Natural killer cell (primary cell): Measurements from ENCODE around the gene UBL5. TPM values are rescaled to one million over a fixed set of nuclear protein-coding genes. Genes with fewer than 3 reads are reported as not detected.

Experiments
- ATAC-seq, 3 donors: fragments of 150-1000 bp in 2 of 3; fragments of 200-7000 bp in 1 of 3; cut with Tn5 transposase; 1 replicate in 1 of 3; 2 replicates in 2 of 3; pipeline ENCODE4 v1.10.0; 2021; ENCODE audit warnings: mild to moderate bottlenecking in 2 of 3, moderate library complexity in 2 of 3
- DNase-seq, 2 donors: peaks; one replicate each; pipeline versions ENCODE4 v3.0.0 to v3.0.0-alpha.2; 2013 to 2021; ENCODE audit warnings: mixed read lengths in 1 of 2
- H3K27ac ChIP-seq: one replicate; pipeline ENCODE4 v1.5.1; 2013; ENCODE audit warnings: mild to moderate bottlenecking, low read length
- H3K27me3 ChIP-seq: one replicate; pipeline ENCODE4 v1.6.1; 2013; ENCODE audit warnings: low read length; ENCODE audit not compliant: control insufficient read depth, insufficient read depth
- H3K36me3 ChIP-seq: one replicate; pipeline ENCODE4 v1.6.1; 2013; ENCODE audit warnings: low read length; ENCODE audit not compliant: control insufficient read depth, insufficient read depth
- H3K4me1 ChIP-seq: one replicate; pipeline ENCODE4 v1.6.1; 2013; ENCODE audit warnings: low read length; ENCODE audit not compliant: control insufficient read depth, insufficient read depth
- H3K4me3 ChIP-seq: one replicate; pipeline ENCODE4 v1.5.1; 2013; ENCODE audit warnings: low read length
- H3K9me3 ChIP-seq: one replicate; pipeline ENCODE4 v1.6.1; 2013; ENCODE audit warnings: low read length; ENCODE audit not compliant: control insufficient read depth, insufficient read depth
- H3K27ac Mint-ChIP-seq, 2 donors: one replicate each; pipeline ENCODE4 v1.8.0; 2022; ENCODE audit warnings: mild to moderate bottlenecking in 2 of 2, mixed read lengths in 2 of 2, moderate library complexity in 1 of 2
- H3K27me3 Mint-ChIP-seq, 2 donors: one replicate each; pipeline ENCODE4 v1.8.0; 2022; ENCODE audit warnings: low read depth in 2 of 2, mixed read lengths in 2 of 2
- H3K36me3 Mint-ChIP-seq: one replicate; pipeline ENCODE4 v1.8.0; 2022; ENCODE audit warnings: mixed read lengths
- H3K4me1 Mint-ChIP-seq, 2 donors: one replicate each; pipeline ENCODE4 v1.8.0; 2022; ENCODE audit warnings: mixed read lengths in 2 of 2
- H3K4me3 Mint-ChIP-seq: one replicate; pipeline ENCODE4 v1.8.0; 2022; ENCODE audit warnings: mild to moderate bottlenecking, moderate library complexity, mixed read lengths
- H3K9me3 Mint-ChIP-seq, 2 donors: one replicate each; pipeline ENCODE4 v1.8.0; 2022; ENCODE audit warnings: mixed read lengths in 2 of 2
- WGBS: methylation state at CpG from one replicate; pipeline ENCODE4 v1.1.7; 2013; ENCODE audit warnings: missing lambda C conversion rate; ENCODE audit not compliant: insufficient coverage; 5-methylcytosine and 5-hydroxymethylcytosine counted together
- intact Hi-C: fragments of 100-400 bp; cut with micrococcal nuclease; formaldehyde crosslinking; loops from one replicate; pipeline ENCODE4 v1.14.2; 2022
- total RNA-seq, 4 donors: library from RNA; stranded (reverse); fragments of 120-200 nt in 1 of 4; gene quantifications; one replicate each; pipeline versions ENCODE4 v1.2.3 to v1.2.4, GENCODE V29; 2013 to 2022
- TF ChIP-seq, protein P1 (sequence below): fragments of 200-600 bp; IDR thresholded peaks from one replicate; pipeline ENCODE4 v1.8.0; 2022; ENCODE audit warnings: antibody characterized with exemption

The UBL5 gene
- total RNA-seq, 3 donors from 2014 or later (not counting 1 experiment from before 2014, with no cell fraction given): 193 to 239 (median 194) TPM

DNA sequence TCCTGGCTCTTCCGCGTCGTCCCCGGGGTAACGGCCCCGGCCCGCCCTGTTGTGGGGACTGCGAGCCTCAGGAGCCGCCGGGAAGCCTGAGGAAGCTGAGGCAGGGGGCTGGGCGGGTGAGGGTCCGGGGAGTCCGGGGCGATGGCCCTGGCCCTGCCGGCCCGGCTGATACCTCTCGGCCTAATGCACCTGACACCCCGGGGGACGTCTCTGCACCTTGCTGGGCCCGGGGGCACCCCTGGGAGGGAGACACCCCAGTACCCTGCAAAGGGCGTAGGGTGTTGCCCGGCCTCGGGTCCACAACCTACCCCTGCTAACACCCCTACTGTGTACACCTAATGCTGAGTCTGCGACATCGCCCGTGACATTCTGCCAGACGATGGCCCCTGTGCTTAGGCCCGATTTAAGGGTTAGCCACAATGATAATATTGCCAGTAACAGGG lies 7.8 kb downstream of the UBL5 start:
- TF ChIP-seq, protein P1, sequence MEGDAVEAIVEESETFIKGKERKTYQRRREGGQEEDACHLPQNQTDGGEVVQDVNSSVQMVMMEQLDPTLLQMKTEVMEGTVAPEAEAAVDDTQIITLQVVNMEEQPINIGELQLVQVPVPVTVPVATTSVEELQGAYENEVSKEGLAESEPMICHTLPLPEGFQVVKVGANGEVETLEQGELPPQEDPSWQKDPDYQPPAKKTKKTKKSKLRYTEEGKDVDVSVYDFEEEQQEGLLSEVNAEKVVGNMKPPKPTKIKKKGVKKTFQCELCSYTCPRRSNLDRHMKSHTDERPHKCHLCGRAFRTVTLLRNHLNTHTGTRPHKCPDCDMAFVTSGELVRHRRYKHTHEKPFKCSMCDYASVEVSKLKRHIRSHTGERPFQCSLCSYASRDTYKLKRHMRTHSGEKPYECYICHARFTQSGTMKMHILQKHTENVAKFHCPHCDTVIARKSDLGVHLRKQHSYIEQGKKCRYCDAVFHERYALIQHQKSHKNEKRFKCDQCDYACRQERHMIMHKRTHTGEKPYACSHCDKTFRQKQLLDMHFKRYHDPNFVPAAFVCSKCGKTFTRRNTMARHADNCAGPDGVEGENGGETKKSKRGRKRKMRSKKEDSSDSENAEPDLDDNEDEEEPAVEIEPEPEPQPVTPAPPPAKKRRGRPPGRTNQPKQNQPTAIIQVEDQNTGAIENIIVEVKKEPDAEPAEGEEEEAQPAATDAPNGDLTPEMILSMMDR: no peak
- Mint-ChIP-seq H3K36me3 (no peaks in the 10 kb centered on the region), H3K4me3 (peak overlapping the region; percentile 85), H3K4me1 (peaks cover 12 to 22% of the 10 kb centered on the region in 2 donors), H3K27ac (peak overlapping the region; percentile 50 to 89), H3K9me3 (no peaks in the 10 kb centered on the region), H3K27me3 (no peaks in the 10 kb centered on the region)
- Histone ChIP-seq H3K4me1 (peaks cover 17% of the 10 kb centered on the region), H3K9me3 (no peaks in the 10 kb centered on the region), H3K4me3 (peak overlapping the region; percentile 55), H3K27ac (peak overlapping the region; percentile 11), H3K36me3 (peaks cover 20% of the 10 kb centered on the region), H3K27me3 (no peaks in the 10 kb centered on the region)
- 3% methylated on average over 28 of the region's 28 CpGs for WGBS
- peak in 1 of 2 donors; percentile 20 for DNase-seq
- intact Hi-C loops: loop anchor here (1.0 to 5.0 kb wide), 2 partner anchors 16 to 48 kb away; partner anchors contain the start of gene FBXL12
- ATAC-seq: no peak

DNA sequence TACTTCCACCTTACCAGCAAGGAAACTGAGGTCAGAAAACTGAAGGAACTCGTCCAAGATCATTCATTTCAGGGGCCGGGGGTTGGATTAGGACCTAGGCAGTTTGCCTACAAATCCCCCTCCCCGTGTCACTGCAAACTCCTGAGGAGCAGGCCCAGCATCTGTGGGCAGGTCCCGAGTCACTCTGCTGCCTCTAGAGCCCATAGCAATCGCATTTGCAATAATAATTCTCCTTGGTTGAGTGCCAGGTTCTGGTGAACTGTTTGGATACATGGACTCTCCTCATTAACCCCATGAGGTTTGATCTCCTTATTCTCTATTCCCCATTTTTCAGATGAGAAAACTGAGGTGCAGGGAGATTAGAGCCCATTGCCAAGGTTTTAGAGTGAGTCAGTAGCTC lies 8.3 kb downstream of the UBL5 start:
- Mint-ChIP-seq H3K27ac (peak overlapping the region; percentile 50 to 59), H3K36me3 (no peaks in the 10 kb centered on the region), H3K27me3 (no peaks in the 10 kb centered on the region), H3K4me1 (peaks cover 12 to 22% of the 10 kb centered on the region in 2 donors), H3K4me3 (peak overlapping the region; percentile 85), H3K9me3 (no peaks in the 10 kb centered on the region)
- Histone ChIP-seq H3K36me3 (peaks cover 24% of the 10 kb centered on the region), H3K4me3 (peak overlapping the region; percentile 55), H3K27me3 (no peaks in the 10 kb centered on the region), H3K27ac (no peak overlapping the region), H3K9me3 (no peaks in the 10 kb centered on the region), H3K4me1 (peaks cover 17% of the 10 kb centered on the region)
- no peak for DNase-seq
- WGBS: 16% methylated on average over 5 of the region's 5 CpGs
- intact Hi-C loops: loop anchor here (5.0 kb wide), 1 partner anchor 49 kb away; no protein-coding TSS in a partner anchor
- ATAC-seq: no peak
- TF ChIP-seq, protein P1: no peak

DNA sequence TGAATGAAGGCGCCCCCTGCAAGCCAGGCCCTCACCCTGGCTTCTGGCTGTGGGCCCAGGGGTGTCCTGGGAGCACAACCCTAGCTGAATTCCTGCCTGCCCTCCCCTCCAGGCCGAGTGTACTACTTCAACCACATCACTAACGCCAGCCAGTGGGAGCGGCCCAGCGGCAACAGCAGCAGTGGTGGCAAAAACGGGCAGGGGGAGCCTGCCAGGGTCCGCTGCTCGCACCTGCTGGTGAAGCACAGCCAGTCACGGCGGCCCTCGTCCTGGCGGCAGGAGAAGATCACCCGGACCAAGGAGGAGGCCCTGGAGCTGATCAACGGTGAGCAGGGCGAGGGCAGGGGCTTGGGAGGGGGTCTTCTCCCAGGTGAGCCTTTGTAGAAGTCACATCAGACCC lies 10.6 kb downstream of the UBL5 start:
- intact Hi-C loops: loop anchor here (5.0 kb wide), 1 partner anchor 51 kb away; no protein-coding TSS in a partner anchor
- peaks cover 17% of the 10 kb centered on the region for H3K4me1 ChIP-seq
- H3K27me3 ChIP-seq: no peaks in the 10 kb centered on the region
- no peak overlapping the region for H3K4me3 ChIP-seq
- ATAC-seq: no peak
- Mint-ChIP-seq H3K27me3 (no peaks in the 10 kb centered on the region), H3K27ac (no peak overlapping the region), H3K36me3 (no peaks in the 10 kb centered on the region), H3K9me3 (no peaks in the 10 kb centered on the region), H3K4me3 (no peak overlapping the region), H3K4me1 (peaks cover 23 to 39% of the 10 kb centered on the region in 2 donors)
- DNase-seq: no peak
- TF ChIP-seq, protein P1: no peak
- no peak overlapping the region for H3K27ac ChIP-seq
- H3K36me3 ChIP-seq: peaks cover 48% of the 10 kb centered on the region
- H3K9me3 ChIP-seq: no peaks in the 10 kb centered on the region
- 96% methylated on average over 15 of the region's 15 CpGs for WGBS

GRCh38 chr19:9839415-9839814 lies 11.7 kb downstream of the UBL5 start:
- H3K9me3 ChIP-seq: peaks cover 5% of the 10 kb centered on the region
- no peak for DNase-seq
- intact Hi-C loops: loop anchor here (5.0 kb wide), 1 partner anchor 52 kb away; no protein-coding TSS in a partner anchor
- peaks cover 20 to 37% of the 10 kb centered on the region in 2 donors for H3K4me1 Mint-ChIP-seq
- H3K36me3 Mint-ChIP-seq: no peaks in the 10 kb centered on the region
- peaks cover 57% of the 10 kb centered on the region for H3K36me3 ChIP-seq
- no peak overlapping the region for H3K27ac Mint-ChIP-seq
- H3K27me3 ChIP-seq: no peaks in the 10 kb centered on the region
- TF ChIP-seq, protein P1: no peak
- H3K27ac ChIP-seq: no peak overlapping the region
- H3K4me1 ChIP-seq: peaks cover 15% of the 10 kb centered on the region
- ATAC-seq: no peak
- no peak overlapping the region for H3K4me3 ChIP-seq
- WGBS: 100% methylated on average over 1 of the region's 1 CpG
- H3K9me3 Mint-ChIP-seq: no peaks in the 10 kb centered on the region
- H3K27me3 Mint-ChIP-seq: no peaks in the 10 kb centered on the region
- H3K4me3 Mint-ChIP-seq: no peak overlapping the region
